ENCODE data around the gene ATG4C. TPM values are rescaled to one million over a fixed set of nuclear protein-coding genes. Genes with fewer than 3 reads are reported as not detected.

Gene ATG4C
- total and polyA plus RNA-seq, 5 experiments from 2014 or later = 13.6 to 18.3 (median 17.0) TPM

DNA sequence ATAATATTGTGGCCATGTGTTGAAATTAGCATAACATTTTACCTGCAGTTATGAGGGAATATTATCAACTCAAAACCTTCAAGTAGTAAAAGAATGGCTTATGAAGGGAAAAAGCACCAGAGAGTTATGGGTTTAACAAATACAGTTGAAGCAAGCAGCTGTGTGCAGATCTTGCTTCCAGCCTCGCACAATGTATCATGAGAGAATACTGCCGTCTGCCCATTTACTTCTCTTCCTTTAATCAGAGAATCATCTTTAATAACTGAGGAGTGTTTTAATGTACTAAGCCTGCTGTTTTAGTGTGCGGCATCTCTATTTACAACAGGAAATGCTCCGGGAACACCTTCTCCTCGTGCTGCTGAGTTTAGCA is 120.9 kb downstream of the ATG4C start:
- no peak overlapping the region for H3K27ac Mint-ChIP-seq
- peaks cover 0 to 1% (median 0%) of the 10 kb centered on the region in 5 donors for H3K27me3 Mint-ChIP-seq
- DNase-seq = no peak
- H3K4me3 Mint-ChIP-seq = no peak overlapping the region
- H3K36me3 Mint-ChIP-seq = no peaks in the 10 kb centered on the region
- H3K9me3 Mint-ChIP-seq = no peaks in the 10 kb centered on the region
- POLR2A ChIA-PET = no interaction called here
- ATAC-seq = no peak
- peaks cover 4 to 10% (median 8%) of the 10 kb centered on the region in 4 donors for H3K4me1 Mint-ChIP-seq

DNA sequence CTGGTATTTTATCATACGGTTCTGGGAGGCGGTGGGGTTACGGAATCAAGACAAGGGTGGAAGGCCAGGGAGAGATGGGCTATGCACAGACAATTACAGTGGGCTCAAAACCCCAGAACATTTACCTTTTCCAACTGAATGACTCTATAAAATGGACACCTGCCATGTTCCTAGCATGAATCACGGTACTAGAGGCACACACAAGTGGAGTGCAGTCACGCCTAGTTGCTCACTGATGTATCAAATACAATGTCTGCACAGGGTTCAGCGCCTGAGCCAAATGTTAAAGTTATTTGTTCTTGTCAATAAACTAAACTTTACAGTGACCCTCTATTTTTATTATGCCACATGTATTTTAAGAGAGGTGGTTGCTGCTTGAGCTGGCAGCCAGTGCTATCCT is 121.4 kb downstream of the ATG4C start:
- peaks cover 4 to 10% (median 8%) of the 10 kb centered on the region in 4 donors for H3K4me1 Mint-ChIP-seq
- POLR2A ChIA-PET = no interaction called here
- DNase-seq (no peak), ATAC-seq (no peak)
- H3K4me3 Mint-ChIP-seq = no peak overlapping the region
- H3K9me3 Mint-ChIP-seq = no peaks in the 10 kb centered on the region
- H3K27ac Mint-ChIP-seq = no peak overlapping the region
- H3K27me3 Mint-ChIP-seq = peaks cover 0 to 1% (median 0%) of the 10 kb centered on the region in 5 donors
- no peaks in the 10 kb centered on the region for H3K36me3 Mint-ChIP-seq

DNA sequence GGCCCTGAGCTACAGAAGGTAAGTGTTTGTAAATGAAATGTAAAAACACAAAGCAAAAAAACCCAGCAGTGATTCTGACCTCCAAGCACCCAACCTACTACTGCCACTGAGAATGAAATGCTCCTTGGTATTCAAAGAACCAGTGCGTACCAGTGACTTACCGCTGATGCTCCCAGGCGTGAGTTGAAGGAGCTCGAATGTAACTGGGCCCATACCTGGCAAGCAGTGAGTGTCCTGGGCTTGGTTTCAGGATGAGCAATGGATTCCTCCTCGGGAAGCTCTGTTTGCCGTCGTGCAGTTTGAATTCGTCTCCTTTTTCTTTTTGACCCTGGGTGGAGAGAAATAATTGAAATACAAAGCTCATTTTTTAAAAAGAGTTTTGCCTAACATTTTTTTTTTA is 121.9 kb downstream of the ATG4C start:
- H3K4me3 Mint-ChIP-seq = no peak overlapping the region
- H3K4me1 Mint-ChIP-seq = peaks cover 4 to 10% (median 8%) of the 10 kb centered on the region in 4 donors
- ATAC-seq = no peak
- H3K36me3 Mint-ChIP-seq = no peaks in the 10 kb centered on the region
- no peaks in the 10 kb centered on the region for H3K9me3 Mint-ChIP-seq
- no peak overlapping the region for H3K27ac Mint-ChIP-seq
- POLR2A ChIA-PET = interaction anchor here (0.5 kb wide), 1 partner anchor 460 kb away, joined by 3 read pairs; no protein-coding TSS in a partner anchor
- peaks cover 0 to 1% (median 0%) of the 10 kb centered on the region in 5 donors for H3K27me3 Mint-ChIP-seq
- DNase-seq = no peak

DNA sequence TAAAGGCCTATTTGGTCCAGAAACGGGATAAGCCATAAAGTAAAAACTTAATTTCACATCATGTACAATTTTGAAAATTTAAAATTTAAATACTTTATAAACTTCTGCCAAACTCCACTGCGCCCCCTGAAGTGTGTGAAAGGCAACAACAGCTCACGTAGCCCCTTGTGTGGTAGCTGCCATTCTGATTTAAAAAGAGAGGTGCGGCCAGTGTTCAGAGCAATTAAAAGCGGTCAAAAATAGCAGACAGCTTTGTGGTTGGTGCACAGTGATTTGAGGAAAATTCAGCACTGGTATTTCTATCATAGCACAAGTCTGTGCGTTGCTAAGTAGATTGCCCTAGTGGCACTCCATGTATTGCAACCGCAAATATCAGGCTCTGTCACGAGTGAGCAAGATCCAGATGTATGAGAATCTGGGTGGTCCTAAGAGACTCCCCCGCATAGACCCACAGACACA is 122.5 kb downstream of the ATG4C start:
- Mint-ChIP-seq H3K27me3 (peaks cover 0 to 1% (median 0%) of the 10 kb centered on the region in 5 donors), H3K27ac (no peak overlapping the region), H3K4me1 (peaks cover 4 to 10% (median 8%) of the 10 kb centered on the region in 4 donors), H3K4me3 (no peak overlapping the region), H3K36me3 (no peaks in the 10 kb centered on the region), H3K9me3 (peaks cover 0 to 1% (median 0%) of the 10 kb centered on the region in 9 donors)
- ATAC-seq (no peak), DNase-seq (no peak)
- POLR2A ChIA-PET = interaction anchor here (0.5 kb wide), 1 partner anchor 459 kb away, joined by 3 read pairs; no protein-coding TSS in a partner anchor

DNA sequence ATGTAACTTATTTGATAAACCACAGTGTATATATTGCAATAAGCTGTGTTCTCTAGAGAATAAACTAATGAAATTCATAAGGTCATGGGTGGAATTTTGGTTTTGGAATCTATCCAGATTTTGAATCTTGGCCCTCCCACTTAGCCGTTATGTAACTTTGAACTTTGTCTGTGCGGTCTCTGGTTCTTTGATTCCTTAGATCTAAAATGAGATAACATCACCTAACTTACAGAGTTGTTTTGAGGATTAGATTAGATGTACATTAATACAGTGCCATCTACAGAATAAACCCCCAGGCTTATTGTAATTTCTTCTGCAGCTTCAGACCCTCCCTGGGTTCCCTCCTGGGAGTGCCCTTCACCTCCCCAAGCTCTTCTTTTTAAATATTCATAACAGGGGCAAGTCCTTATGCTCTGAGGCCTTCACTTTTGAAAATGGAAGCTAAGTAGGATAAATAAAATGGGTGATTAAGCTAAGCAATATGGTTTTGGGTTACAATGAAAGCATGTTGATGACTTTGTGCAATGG is 124.3 kb downstream of the ATG4C start:
- H3K4me1 Mint-ChIP-seq = peaks cover 4 to 10% (median 8%) of the 10 kb centered on the region in 4 donors
- H3K9me3 Mint-ChIP-seq = peaks cover 0 to 2% (median 0%) of the 10 kb centered on the region in 9 donors
- peak overlapping the region in 2 of 10 donors; percentile 4 to 23 for H3K4me3 Mint-ChIP-seq
- peak in 1 of 2 donors; percentile 56 for ATAC-seq
- POLR2A ChIA-PET = no interaction called here
- no peak overlapping the region for H3K27ac Mint-ChIP-seq
- no peaks in the 10 kb centered on the region for H3K36me3 Mint-ChIP-seq
- H3K27me3 Mint-ChIP-seq = peaks cover 0 to 1% (median 0%) of the 10 kb centered on the region in 5 donors
- DNase-seq = peak in 2 of 10 donors; percentile 10 to 31

DNA sequence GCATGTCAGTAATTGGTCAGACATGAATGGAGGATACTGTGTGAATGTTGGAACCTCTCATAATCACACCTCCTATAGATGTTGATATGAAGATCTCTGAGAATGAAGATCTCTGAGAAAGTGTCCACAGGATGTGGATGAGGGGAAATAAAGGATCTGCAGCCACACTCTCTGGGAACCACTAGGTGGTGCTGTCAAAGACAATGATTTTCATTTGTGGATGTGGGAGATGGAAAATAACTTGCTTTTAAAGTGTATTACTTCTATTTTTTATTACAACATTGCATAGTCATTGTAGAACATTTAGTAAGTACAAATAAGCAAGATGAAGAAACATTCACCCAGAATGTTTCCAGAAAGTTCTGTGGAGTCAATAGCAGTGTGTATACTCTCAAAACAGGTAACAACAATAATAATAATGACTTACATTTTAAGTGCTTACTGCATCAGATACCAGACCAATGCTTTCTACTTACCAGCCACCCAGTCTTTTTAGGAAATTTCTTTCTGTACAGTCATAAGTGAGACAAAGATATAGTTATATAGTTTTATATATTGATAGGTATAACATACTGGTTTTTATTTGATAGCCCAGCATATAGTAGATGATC is 128.2 kb downstream of the ATG4C start:
- POLR2A ChIA-PET = no interaction called here
- Mint-ChIP-seq H3K36me3 (no peaks in the 10 kb centered on the region), H3K4me1 (peaks cover 4 to 10% (median 8%) of the 10 kb centered on the region in 4 donors), H3K27me3 (peaks cover 5 to 30% (median 9%) of the 10 kb centered on the region in 5 donors), H3K27ac (no peak overlapping the region), H3K9me3 (peaks cover 0 to 2% (median 0%) of the 10 kb centered on the region in 9 donors), H3K4me3 (no peak overlapping the region)
- no peak for DNase-seq
- ATAC-seq = no peak

Other genes with a start within 250 kb of the ATG4C start
- not detected for gene ANGPTL3, start 186.6 kb upstream of the ATG4C start, total RNA-seq
- not detected for gene ANGPTL3, start 186.6 kb upstream of the ATG4C start, polyA plus RNA-seq
- 10 to 100 TPM; 10.0 to 11.8 TPM for gene DOCK7, start 95.7 kb upstream of the ATG4C start, total RNA-seq
- gene DOCK7, start 95.7 kb upstream of the ATG4C start, polyA plus RNA-seq = 1 to 10 TPM; 1.2 to 3.1 (median 1.8) TPM